GM12878 (cell line): ENCODE data around the gene FTO. TPM values are rescaled to one million over a fixed set of nuclear protein-coding genes. Genes with fewer than 3 reads are reported as not detected.
A peak's percentile ranks its signal among the peaks of the same experiment; 100 is the strongest.

Experiments used
- ATF2 ChIP-seq: IDR thresholded peaks from 2 replicates; pipeline ENCODE4 v1.6.1; 2012; ENCODE audit warnings: low read length, inconsistent platforms
- BCL11A ChIP-seq: IDR thresholded peaks from 2 replicates; pipeline ENCODE4 v1.6.1; 2011; ENCODE audit warnings: low read depth, low read length
- CHD1 ChIP-seq: IDR thresholded peaks from 2 replicates; pipeline ENCODE4 v1.6.1; 2012; ENCODE audit warnings: low read depth, low read length, improper control_type of control experiment
- CHD2 ChIP-seq: IDR thresholded peaks from 2 replicates; pipeline ENCODE4 v1.6.1; 2011; ENCODE audit warnings: low read depth, low read length, improper control_type of control experiment, borderline replicate concordance
- CUX1 ChIP-seq: IDR thresholded peaks from 2 replicates; pipeline ENCODE4 v1.6.1; 2012; ENCODE audit warnings: improper control_type of control experiment, low read depth, low read length; ENCODE audit not compliant: insufficient replicate concordance
- E2F8 ChIP-seq: fragments of 450-650 bp; IDR thresholded peaks from 2 replicates; pipeline ENCODE4 v1.6.1; 2018; ENCODE audit warnings: mild to moderate bottlenecking, low read depth, moderate library complexity; ENCODE audit not compliant: partially characterized antibody
- ESRRA ChIP-seq: IDR thresholded peaks from 2 replicates; pipeline ENCODE4 v1.6.1; 2012; ENCODE audit warnings: mild to moderate bottlenecking, low read length, improper control_type of control experiment
- GABPA ChIP-seq: IDR thresholded peaks from 2 replicates; pipeline ENCODE4 v1.6.1; 2014; ENCODE audit warnings: antibody characterized with exemption, low read depth, mild to moderate bottlenecking, inconsistent platforms
- HDGF ChIP-seq: fragments of 450-650 bp; IDR thresholded peaks from 2 replicates; pipeline ENCODE4 v1.6.1; 2016; ENCODE audit warnings: antibody characterized with exemption
- IRF4 ChIP-seq: IDR thresholded peaks from 2 replicates; pipeline ENCODE4 v1.6.1; 2011; ENCODE audit warnings: low read depth, low read length
- MAX ChIP-seq: IDR thresholded peaks from 2 replicates; pipeline ENCODE4 v1.6.1; 2012; ENCODE audit warnings: low read depth, low read length, improper control_type of control experiment
- MEF2B ChIP-seq: fragments of 450-650 bp; IDR thresholded peaks from 2 replicates; pipeline ENCODE4 v1.6.1; 2018; ENCODE audit warnings: mild to moderate bottlenecking, moderate library complexity; ENCODE audit not compliant: partially characterized antibody, poor library complexity, severe bottlenecking
- RB1 ChIP-seq: fragments of 450-650 bp; formaldehyde crosslinking; IDR thresholded peaks from 2 replicates; pipeline ENCODE4 v1.6.1; 2017; ENCODE audit warnings: mild to moderate bottlenecking, borderline replicate concordance
- RELA ChIP-seq: fragments of 450-650 bp; IDR thresholded peaks from 2 replicates; pipeline ENCODE4 v1.8.0; 2014; ENCODE audit warnings: borderline replicate concordance; ENCODE audit not compliant: partially characterized antibody
- SMAD5 ChIP-seq: IDR thresholded peaks from 2 replicates; pipeline ENCODE4 v1.6.1; 2016; ENCODE audit warnings: antibody characterized with exemption, low read depth
- polyA plus RNA-seq, 11 experiments: library from polyadenylated mRNA; depleted of rRNA in 4 of 11; unstranded in 6 of 11; stranded (reverse) in 5 of 11; fragments of >200 nt; fragmentation: Nextera tagmentation in 4 of 11; fragmentation: Illumina TruSeq in 1 of 11; extraction: Ambion mirVana in 4 of 11; extraction: Trizol in 1 of 11; gene quantifications; 1 replicate in 1 of 11; 2 replicates in 10 of 11; pipeline versions ENCODE4 v1.2.1 to v1.2.3, GENCODE V29; 2011 to 2016; ENCODE audit warnings: inconsistent platforms in 2 of 11, missing spikeins in 2 of 11, low read depth in 1 of 11
- total RNA-seq, 4 experiments: library from RNA; depleted of rRNA in 3 of 4; stranded (reverse); fragments of >200 nt in 3 of 4; fragmentation: Illumina TruSeq in 1 of 4; extraction: Trizol in 1 of 4; gene quantifications; 2 replicates each; pipeline versions ENCODE4 v1.2.1 to v1.2.3, GENCODE V29; 2013 to 2021
- TF ChIP-seq, protein P1 (sequence below): fragments of 450-650 bp; formaldehyde crosslinking; IDR thresholded peaks from 2 replicates; pipeline ENCODE4 v1.4.0; 2022; ENCODE audit warnings: mild to moderate bottlenecking, moderate library complexity

Gene FTO
- total and polyA plus RNA-seq, 10 of the 15 experiments (the other 5 are each of a cell fraction or from before 2014, with no cell fraction given): 20.1 to 55.0 (median 47.0) TPM

- TF ChIP-seq E2F8: no peak
- peak; percentile 67; the same call in 1 of the 2 replicates for TF ChIP-seq MAX
- TF ChIP-seq HDGF: 0 out of 2 replicates have a peak, but pooled peaks have one; percentile 37
- TF ChIP-seq BCL11A: no peak
- peak; percentile 27 for TF ChIP-seq CUX1
- no peak for TF ChIP-seq SMAD5
- 0 out of 2 replicates have a peak, but pooled peaks have one; percentile 27 for TF ChIP-seq RB1
- TF ChIP-seq RELA: no peak
- peak; percentile 56 for TF ChIP-seq GABPA
- TF ChIP-seq IRF4: peak; percentile 20; the same call in 1 of the 2 replicates
- TF ChIP-seq, protein P1, sequence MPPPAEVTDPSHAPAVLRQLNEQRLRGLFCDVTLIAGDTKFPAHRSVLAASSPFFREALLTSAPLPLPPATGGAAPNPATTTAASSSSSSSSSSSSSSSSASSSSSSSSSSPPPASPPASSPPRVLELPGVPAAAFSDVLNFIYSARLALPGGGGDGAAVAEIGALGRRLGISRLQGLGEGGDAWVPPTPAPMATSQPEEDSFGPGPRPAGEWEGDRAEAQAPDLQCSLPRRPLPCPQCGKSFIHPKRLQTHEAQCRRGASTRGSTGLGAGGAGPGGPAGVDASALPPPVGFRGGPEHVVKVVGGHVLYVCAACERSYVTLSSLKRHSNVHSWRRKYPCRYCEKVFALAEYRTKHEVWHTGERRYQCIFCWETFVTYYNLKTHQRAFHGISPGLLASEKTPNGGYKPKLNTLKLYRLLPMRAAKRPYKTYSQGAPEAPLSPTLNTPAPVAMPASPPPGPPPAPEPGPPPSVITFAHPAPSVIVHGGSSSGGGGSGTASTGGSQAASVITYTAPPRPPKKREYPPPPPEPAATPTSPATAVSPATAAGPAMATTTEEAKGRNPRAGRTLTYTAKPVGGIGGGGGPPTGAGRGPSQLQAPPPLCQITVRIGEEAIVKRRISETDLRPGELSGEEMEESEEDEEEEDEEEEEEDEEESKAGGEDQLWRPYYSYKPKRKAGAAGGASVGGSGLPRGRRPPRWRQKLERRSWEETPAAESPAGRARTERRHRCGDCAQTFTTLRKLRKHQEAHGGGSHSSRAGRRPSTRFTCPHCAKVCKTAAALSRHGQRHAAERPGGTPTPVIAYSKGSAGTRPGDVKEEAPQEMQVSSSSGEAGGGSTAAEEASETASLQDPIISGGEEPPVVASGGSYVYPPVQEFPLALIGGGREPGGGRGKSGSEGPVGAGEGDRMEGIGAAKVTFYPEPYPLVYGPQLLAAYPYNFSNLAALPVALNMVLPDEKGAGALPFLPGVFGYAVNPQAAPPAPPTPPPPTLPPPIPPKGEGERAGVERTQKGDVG (CRISPR knock-in tag): no peak
- TF ChIP-seq ATF2: no peak
- no peak for TF ChIP-seq ESRRA
- peak; percentile 13 for TF ChIP-seq MEF2B
- peak; percentile 97 for TF ChIP-seq CHD2
- no peak for TF ChIP-seq CHD1
These were observed at the start of gene FTO, which contains the start of gene RPGRIP1L (continued) for GRCh38 chr16:53703590-53704444.
